ES-I3 (cell line): ENCODE measurements around the gene TNRC6B.
"Not testable (repeated sequence)": the region's sequence is repeated elsewhere in the genome, so short reads cannot be mapped to it uniquely, and the experiment has no call there.

Source experiments
- H3K36me3 ChIP-seq: 2 replicates; pipeline ENCODE4 v1.6.1; 2013; ENCODE audit warnings: mild to moderate bottlenecking, low read length, control low read depth, moderate library complexity; ENCODE audit not compliant: insufficient read depth
- H3K4me1 ChIP-seq: 2 replicates; pipeline ENCODE4 v1.6.1; 2013; ENCODE audit warnings: mild to moderate bottlenecking, control low read depth, low read length; ENCODE audit not compliant: insufficient read depth
- H3K9ac ChIP-seq: 2 replicates; pipeline ENCODE4 v1.6.1; 2013; ENCODE audit warnings: low read depth, mild to moderate bottlenecking, low read length, moderate library complexity
- H3K9me3 ChIP-seq: 2 replicates; pipeline ENCODE4 v1.6.1; 2013; ENCODE audit warnings: mild to moderate bottlenecking, low read length, moderate library complexity; ENCODE audit not compliant: control insufficient read depth, insufficient read depth

The TNRC6B gene

GRCh38 chr22:40196628-40197360, 19.1 kb downstream of the TNRC6B start:
- H3K36me3 ChIP-seq, result no peaks in the 10 kb centered on the region
- H3K9ac ChIP-seq, result no peak overlapping the region
- peaks cover 43% of the 10 kb centered on the region for H3K4me1 ChIP-seq
- no peaks in the 10 kb centered on the region for H3K9me3 ChIP-seq

- H3K9ac ChIP-seq, H3K36me3 ChIP-seq, H3K9me3 ChIP-seq: not testable (repeated sequence)
- peaks cover 37% of the 10 kb centered on the region for H3K4me1 ChIP-seq
Observed at GRCh38 chr22:40197421-40197820, 19.7 kb downstream of the TNRC6B start.

GRCh38 chr22:40198733-40199132, 21.0 kb downstream of the TNRC6B start:
- H3K36me3 ChIP-seq, result no peaks in the 10 kb centered on the region
- peaks cover 25% of the 10 kb centered on the region for H3K4me1 ChIP-seq
- H3K9me3 ChIP-seq, result no peaks in the 10 kb centered on the region
- no peak overlapping the region for H3K9ac ChIP-seq

GRCh38 chr22:40199223-40199622, 21.5 kb downstream of the TNRC6B start:
- H3K4me1 ChIP-seq, result peaks cover 23% of the 10 kb centered on the region

GRCh38 chr22:40199852-40200251, 22.1 kb downstream of the TNRC6B start:
- no peaks in the 10 kb centered on the region for H3K9me3 ChIP-seq
- H3K4me1 ChIP-seq, result peaks cover 17% of the 10 kb centered on the region
- H3K36me3 ChIP-seq, result no peaks in the 10 kb centered on the region
- H3K9ac ChIP-seq, result no peak overlapping the region

More at GRCh38 chr22:40199223-40199622, 21.5 kb downstream of the TNRC6B start:
- no peak overlapping the region for H3K9ac ChIP-seq
- H3K36me3 ChIP-seq, result no peaks in the 10 kb centered on the region
- no peaks in the 10 kb centered on the region for H3K9me3 ChIP-seq

- H3K36me3 ChIP-seq, result no peaks in the 10 kb centered on the region
- H3K4me1 ChIP-seq, result peaks cover 12% of the 10 kb centered on the region
- no peaks in the 10 kb centered on the region for H3K9me3 ChIP-seq
- no peak overlapping the region for H3K9ac ChIP-seq
Observed at GRCh38 chr22:40200795-40201530, 23.2 kb downstream of the TNRC6B start.

GRCh38 chr22:40202225-40202944, 24.7 kb downstream of the TNRC6B start:
- no peak overlapping the region for H3K9ac ChIP-seq
- no peaks in the 10 kb centered on the region; the same call in none of the 2 replicates for H3K4me1 ChIP-seq
- H3K36me3 ChIP-seq, result no peaks in the 10 kb centered on the region
- H3K9me3 ChIP-seq, result no peaks in the 10 kb centered on the region

GRCh38 chr22:40203572-40203971, 25.8 kb downstream of the TNRC6B start:
- Histone ChIP-seq H3K9me3 (no peaks in the 10 kb centered on the region), H3K9ac (no peak overlapping the region), H3K4me1 (peaks cover 6% of the 10 kb centered on the region; the same call in 1 of the 2 replicates), H3K36me3 (no peaks in the 10 kb centered on the region)

GRCh38 chr22:40204321-40205116, 26.8 kb downstream of the TNRC6B start:
- Histone ChIP-seq H3K9me3 (no peaks in the 10 kb centered on the region), H3K9ac (no peak overlapping the region), H3K36me3 (no peaks in the 10 kb centered on the region), H3K4me1 (peaks cover 16% of the 10 kb centered on the region)

GRCh38 chr22:40206561-40206960, 28.8 kb downstream of the TNRC6B start:
- no peaks in the 10 kb centered on the region for H3K9me3 ChIP-seq
- H3K9ac ChIP-seq, result no peak overlapping the region
- peaks cover 31% of the 10 kb centered on the region for H3K4me1 ChIP-seq
- no peaks in the 10 kb centered on the region; the same call in 1 of the 2 replicates for H3K36me3 ChIP-seq

GRCh38 chr22:40210818-40211217, 33.1 kb downstream of the TNRC6B start:
- H3K4me1 ChIP-seq, result peaks cover 47% of the 10 kb centered on the region
- H3K9ac ChIP-seq, result no peak overlapping the region
- no peaks in the 10 kb centered on the region; the same call in 1 of the 2 replicates for H3K36me3 ChIP-seq
- H3K9me3 ChIP-seq, result no peaks in the 10 kb centered on the region

- Histone ChIP-seq H3K9me3 (no peaks in the 10 kb centered on the region), H3K36me3 (no peaks in the 10 kb centered on the region; the same call in 1 of the 2 replicates), H3K9ac (no peak overlapping the region), H3K4me1 (peaks cover 54% of the 10 kb centered on the region)
Observed at GRCh38 chr22:40211476-40212054, 33.8 kb downstream of the TNRC6B start.

GRCh38 chr22:40212121-40212520, 34.4 kb downstream of the TNRC6B start:
- Histone ChIP-seq H3K36me3 (no peaks in the 10 kb centered on the region; the same call in 1 of the 2 replicates), H3K9ac (no peak overlapping the region), H3K4me1 (peaks cover 54% of the 10 kb centered on the region), H3K9me3 (no peaks in the 10 kb centered on the region)
